Calu3 (cell line): ENCODE results near the gene CMTM5. TPM values are rescaled to one million over a fixed set of nuclear protein-coding genes. Genes with fewer than 3 reads are reported as not detected.
A peak's percentile ranks its signal among the peaks of the same experiment; 100 is the strongest.

Source experiments
- BruUV-seq: library from RNA; stranded (reverse); fragments of 400-500 nt; replicated peaks from 2 replicates; lab custom pipeline; 2021; lab: Mats Ljungman, UMichigan
- CTCF ChIA-PET: fragments of 300-600 bp; sonication (Branson Sonifier 250); formaldehyde crosslinking; loops from one replicate; lab custom pipeline; 2022; ENCODE audit warnings: antibody characterized with exemption; lab: Charles Lee
- DNase-seq: peaks from one replicate; pipeline ENCODE4 v3.0.0; 2022
- H3K27ac Mint-ChIP-seq: one replicate; pipeline ENCODE4 v1.8.0; 2022; ENCODE audit warnings: mixed read lengths; ENCODE audit not compliant: unreplicated experiment
- H3K27me3 Mint-ChIP-seq: one replicate; pipeline ENCODE4 v1.8.0; 2022; ENCODE audit warnings: mixed read lengths; ENCODE audit not compliant: unreplicated experiment
- H3K36me3 Mint-ChIP-seq: one replicate; pipeline ENCODE4 v1.8.0; 2022; ENCODE audit warnings: mild to moderate bottlenecking, moderate library complexity, mixed read lengths; ENCODE audit not compliant: insufficient read depth, unreplicated experiment
- H3K4me1 Mint-ChIP-seq: one replicate; pipeline ENCODE4 v1.8.0; 2022; ENCODE audit warnings: mild to moderate bottlenecking, low read depth, mixed read lengths; ENCODE audit not compliant: unreplicated experiment
- H3K4me3 Mint-ChIP-seq: one replicate; pipeline ENCODE4 v1.8.0; 2022; ENCODE audit warnings: mild to moderate bottlenecking, low read depth, moderate library complexity, mixed read lengths; ENCODE audit not compliant: unreplicated experiment
- H3K9me3 Mint-ChIP-seq: one replicate; pipeline ENCODE4 v1.8.0; 2022; ENCODE audit warnings: low read depth, mixed read lengths; ENCODE audit not compliant: unreplicated experiment
- intact Hi-C: fragments of 100-400 bp; cut with micrococcal nuclease; formaldehyde crosslinking; loops from one replicate; pipeline ENCODE4 v1.10.0; 2022; ENCODE audit not compliant: unreplicated experiment
- microRNA-seq: library from miRNA; unstranded; fragments of <30 nt; microRNA quantifications from one replicate; pipeline ENCODE4 v1.2.0, GENCODE V29; 2022
- total RNA-seq: library from RNA; stranded (reverse); gene quantifications from 2 replicates; pipeline ENCODE4 v1.2.3, GENCODE V29; 2022
- TF ChIP-seq, protein P1 (sequence below): fragments of 200-600 bp; IDR thresholded peaks from one replicate; pipeline ENCODE4 v1.8.0; 2022; ENCODE audit warnings: antibody characterized with exemption; ENCODE audit not compliant: unreplicated experiment

The CMTM5 gene
- total RNA-seq, 1 experiment from 2014 or later = not detected

GRCh38 chr14:23428686-23429495 lies 52.0 kb downstream of the CMTM5 start:
- Mint-ChIP-seq H3K36me3 (no peaks in the 10 kb centered on the region), H3K4me1 (no peaks in the 10 kb centered on the region), H3K27ac (no peak overlapping the region), H3K9me3 (no peaks in the 10 kb centered on the region), H3K4me3 (no peak overlapping the region), H3K27me3 (peaks cover 44% of the 10 kb centered on the region)
- CTCF ChIA-PET = interaction anchor here (0.7 kb wide), 1 partner anchor 27 kb away, joined by 3 read pairs; no protein-coding TSS in a partner anchor
- no TSS peak for BruUV-seq
- intact Hi-C loops = no loop called here
- DNase-seq = no peak
- TF ChIP-seq, protein P1, sequence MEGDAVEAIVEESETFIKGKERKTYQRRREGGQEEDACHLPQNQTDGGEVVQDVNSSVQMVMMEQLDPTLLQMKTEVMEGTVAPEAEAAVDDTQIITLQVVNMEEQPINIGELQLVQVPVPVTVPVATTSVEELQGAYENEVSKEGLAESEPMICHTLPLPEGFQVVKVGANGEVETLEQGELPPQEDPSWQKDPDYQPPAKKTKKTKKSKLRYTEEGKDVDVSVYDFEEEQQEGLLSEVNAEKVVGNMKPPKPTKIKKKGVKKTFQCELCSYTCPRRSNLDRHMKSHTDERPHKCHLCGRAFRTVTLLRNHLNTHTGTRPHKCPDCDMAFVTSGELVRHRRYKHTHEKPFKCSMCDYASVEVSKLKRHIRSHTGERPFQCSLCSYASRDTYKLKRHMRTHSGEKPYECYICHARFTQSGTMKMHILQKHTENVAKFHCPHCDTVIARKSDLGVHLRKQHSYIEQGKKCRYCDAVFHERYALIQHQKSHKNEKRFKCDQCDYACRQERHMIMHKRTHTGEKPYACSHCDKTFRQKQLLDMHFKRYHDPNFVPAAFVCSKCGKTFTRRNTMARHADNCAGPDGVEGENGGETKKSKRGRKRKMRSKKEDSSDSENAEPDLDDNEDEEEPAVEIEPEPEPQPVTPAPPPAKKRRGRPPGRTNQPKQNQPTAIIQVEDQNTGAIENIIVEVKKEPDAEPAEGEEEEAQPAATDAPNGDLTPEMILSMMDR = no peak

Small RNAs within 50 kb of the gene (microRNA-seq; reads per million reads assigned to microRNA genes)
- 3.5 reads per million, percentile 4 among the genes with 10 or more reads in this experiment for gene MIR208A
- gene MIR208B = not detected

Other genes starting within 250 kb of the CMTM5 start
- gene SLC7A8, start 193.4 kb upstream of the CMTM5 start, total RNA-seq = 0.29 TPM in 1 of 2 replicates, not detected in the other
- gene RNF212B, start 139.1 kb upstream of the CMTM5 start, total RNA-seq = not detected in 2 replicates
- gene HOMEZ, start 90.9 kb upstream of the CMTM5 start, total RNA-seq = 19.3 and 22.6 TPM in 2 replicates
- gene PPP1R3E, start 74.2 kb upstream of the CMTM5 start, total RNA-seq = 12.8 and 16.2 TPM in 2 replicates
- gene BCL2L2, start 70.2 kb upstream of the CMTM5 start, total RNA-seq = 19.0 and 21.3 TPM in 2 replicates
- gene PABPN1, start 55.6 kb upstream of the CMTM5 start, total RNA-seq = 173 and 181 TPM in 2 replicates
- gene SLC22A17, start 24.2 kb upstream of the CMTM5 start, total RNA-seq = 0.39 and 0.61 TPM in 2 replicates
- gene EFS, start 11.9 kb upstream of the CMTM5 start, total RNA-seq = not detected in 2 replicates
- gene IL25, start 4.2 kb upstream of the CMTM5 start, total RNA-seq = not detected in 2 replicates
- not detected in 2 replicates for gene MYH6, start 31.2 kb downstream of the CMTM5 start, total RNA-seq
- gene MYH7, start 58.6 kb downstream of the CMTM5 start, total RNA-seq = not detected in 2 replicates
- 42.2 and 52.0 TPM in 2 replicates for gene NGDN, start 92.7 kb downstream of the CMTM5 start, total RNA-seq
- gene ZFHX2, start 174.7 kb downstream of the CMTM5 start, total RNA-seq = 3.7 TPM in 2 replicates
- 15.4 and 18.3 TPM in 2 replicates for gene THTPA, start 179.2 kb downstream of the CMTM5 start, total RNA-seq
- gene AP1G2, start 190.7 kb downstream of the CMTM5 start, total RNA-seq = 152 and 173 TPM in 2 replicates
- gene JPH4, start 201.7 kb downstream of the CMTM5 start, total RNA-seq = not detected in 2 replicates